GM19328 (cell line): ENCODE measurements around the gene CYP2W1.
"Not testable (repeated sequence)": the region's sequence is repeated elsewhere in the genome, so short reads cannot be mapped to it uniquely, and the experiment has no call there.

ENCODE experiments used
- ATAC-seq: cut with Tn5 transposase; IDR thresholded peaks from one replicate; pipeline ENCODE4 v1.9.1; 2021; ENCODE audit warnings: mild to moderate bottlenecking, moderate library complexity; ENCODE audit not compliant: unreplicated experiment

The CYP2W1 gene

GRCh38 chr7:1027242-1028043, 44.5 kb downstream of the CYP2W1 start:
- ATAC-seq: no peak

- peak; percentile 49 for ATAC-seq
Measured at GRCh38 chr7:1028044-1028770, 45.2 kb downstream of the CYP2W1 start.

- no peak for ATAC-seq
Measured at GRCh38 chr7:1028775-1029636, 46.0 kb downstream of the CYP2W1 start.

- no peak for ATAC-seq
Measured at GRCh38 chr7:1029637-1030443, 46.9 kb downstream of the CYP2W1 start.

DNA sequence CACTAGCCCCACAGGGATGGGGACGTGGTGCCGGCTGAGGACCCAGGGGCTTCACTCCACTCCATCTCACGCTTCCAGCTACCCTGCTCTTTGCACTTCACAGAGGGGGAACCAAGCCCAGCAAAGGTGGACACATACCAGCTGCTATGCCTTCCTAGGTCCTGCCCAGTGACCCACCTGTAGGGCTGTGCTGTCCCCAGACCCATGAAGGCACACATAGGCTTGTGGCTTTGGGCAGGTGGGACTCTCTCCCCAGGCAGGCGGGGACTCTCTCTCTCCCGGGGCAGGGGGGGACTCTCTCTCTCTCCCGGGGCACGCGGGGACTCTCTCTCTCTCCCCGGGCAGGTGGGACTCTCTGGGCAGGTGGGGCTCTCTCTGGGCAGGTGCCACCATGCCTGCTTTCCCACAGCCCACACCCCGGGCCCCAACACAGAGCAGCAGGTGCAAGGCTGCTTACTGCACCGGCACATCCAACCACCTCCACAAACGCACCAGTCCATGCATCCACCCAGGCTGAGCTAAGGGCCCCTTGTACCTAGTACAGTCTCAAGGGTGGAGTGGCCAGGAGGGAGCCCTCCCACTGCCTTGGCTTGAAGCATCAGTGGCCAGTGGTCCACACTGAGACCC, 47.6 kb downstream of the CYP2W1 start:
- no peak for ATAC-seq

GRCh38 chr7:1031716-1032455, 48.9 kb downstream of the CYP2W1 start:
- no peak for ATAC-seq

DNA sequence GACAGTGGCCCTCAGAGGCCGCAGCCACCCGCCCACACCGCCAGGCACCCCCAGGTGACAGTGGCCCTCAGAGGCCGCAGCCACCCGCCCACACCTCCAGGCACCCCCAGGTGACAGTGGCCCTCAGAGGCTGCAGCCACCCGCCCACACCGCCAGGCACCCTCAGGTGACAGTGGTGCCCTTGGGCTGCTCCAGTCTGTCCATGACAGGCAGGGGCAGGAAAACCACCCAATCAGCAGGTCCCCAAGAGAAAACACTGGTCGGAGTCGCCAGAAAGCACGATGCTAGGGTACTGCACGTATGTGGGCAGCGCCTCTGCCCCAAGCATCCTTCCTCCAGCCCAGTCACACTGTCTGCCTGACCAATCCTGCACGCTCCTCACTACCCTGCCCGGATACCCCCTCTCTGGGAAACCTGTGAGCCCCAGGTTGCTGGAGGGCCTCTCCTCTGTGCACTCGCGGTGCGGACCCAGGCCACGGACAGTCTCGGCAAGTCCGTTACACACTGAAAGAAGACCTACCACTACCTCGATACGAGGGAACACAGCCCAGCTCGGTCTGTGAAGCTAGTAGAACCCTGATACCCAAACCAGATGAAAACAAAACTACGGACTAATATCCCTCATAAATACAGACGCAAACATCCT, 49.7 kb downstream of the CYP2W1 start:
- no peak for ATAC-seq

- no peak for ATAC-seq
Measured at GRCh38 chr7:1033546-1034145, 50.7 kb downstream of the CYP2W1 start.

DNA sequence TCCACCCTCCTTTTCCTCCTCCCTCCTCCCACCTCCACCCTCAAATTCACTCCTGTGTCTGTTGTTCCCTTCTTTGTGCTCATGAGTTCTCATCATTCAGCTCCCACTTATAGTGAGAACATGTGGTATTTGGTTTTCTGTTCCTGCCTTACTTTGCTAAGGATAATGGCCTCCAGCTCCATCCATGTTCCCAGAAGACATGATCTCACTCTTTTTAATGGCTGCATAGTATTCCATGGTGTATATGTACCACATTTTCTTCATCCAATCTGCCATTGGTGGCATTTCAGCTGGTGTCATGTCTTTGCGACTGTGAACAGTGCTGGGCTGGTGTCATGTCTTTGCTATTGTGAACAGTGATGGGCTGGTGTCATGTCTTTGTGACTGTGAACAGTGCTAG, 51.8 kb downstream of the CYP2W1 start:
- ATAC-seq: not testable (repeated sequence)

GRCh38 chr7:1036164-1036928, 53.4 kb downstream of the CYP2W1 start:
- not testable (repeated sequence) for ATAC-seq
